Erythroblast (primary cell): ENCODE measurements around the gene EML1.

Experiments used
- DNase-seq, 2 experiments: peaks; one replicate each; lab custom pipeline; 2025; lab: John Stamatoyannopoulos, UW
- GATA1 ChIP-seq: IDR thresholded peaks from 2 replicates; pipeline ENCODE4 v1.6.1; 2011; ENCODE audit warnings: low read depth, mild to moderate bottlenecking, control low read depth, low read length, moderate library complexity
- POLR2A ChIP-seq: IDR thresholded peaks from 2 replicates; pipeline ENCODE4 v1.6.1; 2011; ENCODE audit warnings: mild to moderate bottlenecking, low read length

Gene EML1

GRCh38 chr14:99751539-99752485, 41.4 kb upstream of the EML1 start:
- TF ChIP-seq POLR2A: no peak
- no peak for TF ChIP-seq GATA1
- DNase-seq: no peak

- no peak for DNase-seq
Observed at GRCh38 chr14:99752486-99753121, 40.6 kb upstream of the EML1 start.

GRCh38 chr14:99753225-99754140, 39.7 kb upstream of the EML1 start:
- no peak for TF ChIP-seq POLR2A
- no peak for TF ChIP-seq GATA1
- no peak for DNase-seq

More at GRCh38 chr14:99752486-99753121, 40.6 kb upstream of the EML1 start:
- TF ChIP-seq GATA1: no peak
- TF ChIP-seq POLR2A: no peak

GRCh38 chr14:99754141-99755067, 38.8 kb upstream of the EML1 start:
- TF ChIP-seq POLR2A (no peak), GATA1 (no peak)
- no peak for DNase-seq

- TF ChIP-seq POLR2A (no peak), GATA1 (no peak)
- no peak for DNase-seq
Observed at GRCh38 chr14:99755068-99755405, 38.2 kb upstream of the EML1 start.

- DNase-seq: no peak
- TF ChIP-seq POLR2A (no peak), GATA1 (no peak)
Observed at GRCh38 chr14:99755629-99756603, 37.3 kb upstream of the EML1 start.

- DNase-seq: no peak
- no peak for TF ChIP-seq GATA1
- TF ChIP-seq POLR2A: no peak
Observed at GRCh38 chr14:99756796-99757195, 36.4 kb upstream of the EML1 start.

- no peak for DNase-seq
- TF ChIP-seq POLR2A (no peak), GATA1 (no peak)
Observed at GRCh38 chr14:99757331-99758070, 35.7 kb upstream of the EML1 start.

GRCh38 chr14:99758121-99758821, 34.9 kb upstream of the EML1 start:
- no peak for DNase-seq
- TF ChIP-seq POLR2A: no peak

- DNase-seq: no peak
Observed at GRCh38 chr14:99758872-99759545, 34.2 kb upstream of the EML1 start.

More at GRCh38 chr14:99758872-99759545, 34.2 kb upstream of the EML1 start:
- TF ChIP-seq GATA1: no peak
